MM.1S (cell line): ENCODE data around the gene KCNMB2.

Experiments
- DNase-seq: peaks from one replicate; pipeline ENCODE4 v3.0.0-alpha.2; 2015
- H2AFZ ChIP-seq: fragments of 300-600 bp; sonication (generic); 2 replicates; pipeline ENCODE4 v1.6.0; 2016; ENCODE audit warnings: antibody characterized with exemption, low read length
- H3F3A ChIP-seq: fragments of 300-600 bp; sonication (generic); 2 replicates; pipeline ENCODE4 v1.6.1; 2016; ENCODE audit warnings: mild to moderate bottlenecking, antibody characterized with exemption, low read length, moderate library complexity, mixed read lengths; ENCODE audit not compliant: insufficient read depth
- H3K27ac ChIP-seq: fragments of 300-600 bp; sonication (generic); 2 replicates; pipeline ENCODE4 v1.5.1; 2016; ENCODE audit warnings: mild to moderate bottlenecking, low read length
- H3K27me3 ChIP-seq: fragments of 300-600 bp; sonication (generic); replicated peaks from 2 replicates; pipeline ENCODE4 v1.6.0; 2016; ENCODE audit warnings: low read length; ENCODE audit not compliant: insufficient read depth
- H3K36me3 ChIP-seq: fragments of 300-600 bp; sonication (generic); replicated peaks from 2 replicates; pipeline ENCODE4 v1.6.1; 2016; ENCODE audit warnings: mild to moderate bottlenecking, low read length, mixed read lengths; ENCODE audit not compliant: insufficient read depth
- H3K4me1 ChIP-seq: fragments of 300-600 bp; sonication (generic); 2 replicates; pipeline ENCODE4 v1.6.1; 2016; ENCODE audit warnings: low read length, mixed read lengths
- H3K4me2 ChIP-seq: fragments of 300-600 bp; sonication (generic); 2 replicates; pipeline ENCODE4 v1.6.0; 2016; ENCODE audit warnings: low read depth, low read length
- H3K4me3 ChIP-seq: fragments of 300-600 bp; sonication (generic); 2 replicates; pipeline ENCODE4 v1.5.1; 2016; ENCODE audit warnings: low read length, mixed read lengths
- H3K79me2 ChIP-seq: fragments of 300-600 bp; sonication (generic); 2 replicates; pipeline ENCODE4 v1.6.1; 2016; ENCODE audit warnings: mixed run types, low read length, mixed read lengths
- H3K9ac ChIP-seq: fragments of 300-600 bp; sonication (generic); 2 replicates; pipeline ENCODE4 v1.6.1; 2016; ENCODE audit warnings: low read length, mixed read lengths
- H3K9me2 ChIP-seq: fragments of 300-600 bp; sonication (generic); replicated peaks from 2 replicates; pipeline ENCODE4 v1.6.1; 2016; ENCODE audit warnings: mild to moderate bottlenecking, low read length, mixed read lengths; ENCODE audit not compliant: insufficient read depth
- H3K9me3 ChIP-seq: fragments of 300-600 bp; sonication (generic); replicated peaks from 2 replicates; pipeline ENCODE4 v1.6.1; 2016; ENCODE audit warnings: mild to moderate bottlenecking, low read length, mixed read lengths; ENCODE audit not compliant: insufficient read depth
- H4K20me1 ChIP-seq: fragments of 300-600 bp; sonication (generic); 2 replicates; pipeline ENCODE4 v1.6.1; 2016; ENCODE audit warnings: mild to moderate bottlenecking, low read length, moderate library complexity, mixed read lengths; ENCODE audit not compliant: insufficient read depth
- EZH2 ChIP-seq: fragments of 300-600 bp; sonication (generic); optimal IDR thresholded peaks from 2 replicates; pipeline ENCODE3; 2017; ENCODE audit warnings: low read depth, mild to moderate bottlenecking, antibody characterized with exemption, low read length, mixed read lengths
- EZH2phosphoT487 ChIP-seq: fragments of 300-600 bp; sonication (generic); IDR thresholded peaks from 2 replicates; pipeline ENCODE4 v1.6.1; 2018; ENCODE audit warnings: antibody characterized with exemption, low read length
- TF ChIP-seq, protein P1 (sequence below): fragments of 300-600 bp; sonication (generic); IDR thresholded peaks from 2 replicates; pipeline ENCODE4 v1.5.1; 2016; ENCODE audit warnings: antibody characterized with exemption, low read length, mixed read lengths

Gene KCNMB2

DNA sequence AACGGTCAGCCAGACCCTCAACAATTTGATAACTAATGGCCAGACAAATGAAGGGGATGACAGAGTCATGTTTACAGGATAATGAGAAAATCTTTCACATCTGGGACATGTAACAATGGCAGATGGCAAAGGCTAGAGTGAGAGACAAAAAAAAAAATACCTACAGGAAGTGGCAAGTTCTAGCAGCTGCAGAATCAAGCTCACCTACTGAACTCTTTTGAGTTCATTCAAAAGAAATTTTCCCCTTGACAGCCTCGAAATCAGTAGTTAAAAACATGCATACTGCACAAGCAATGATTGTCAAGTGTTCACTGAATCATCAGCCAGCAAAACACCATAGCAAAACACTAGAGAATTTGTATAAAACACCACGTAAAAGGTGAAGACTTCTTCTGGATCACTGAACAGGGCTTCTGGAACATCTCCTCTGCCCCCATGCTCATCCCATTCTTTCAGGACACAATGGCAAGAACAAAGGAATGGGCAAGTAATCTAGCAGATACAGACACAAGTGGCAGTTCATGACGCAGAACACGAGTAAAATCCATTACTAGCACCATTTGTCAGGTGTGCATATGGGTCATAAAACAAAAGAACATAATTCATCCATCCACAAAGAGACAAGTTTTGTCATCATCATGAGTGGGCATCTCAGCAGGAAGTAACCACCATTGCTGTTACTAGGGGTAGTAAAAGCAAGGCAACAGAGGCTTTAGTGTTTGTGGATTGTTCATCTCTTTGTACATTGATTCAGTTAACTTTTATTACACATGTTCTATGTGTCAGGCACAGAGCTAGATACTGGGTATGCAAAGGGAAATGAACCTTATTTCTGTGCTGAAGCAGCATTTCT lies 13.8 kb upstream of the KCNMB2 start:
- peaks cover 31% of the 10 kb centered on the region for H3F3A ChIP-seq
- H3K4me1 ChIP-seq: peaks cover 54% of the 10 kb centered on the region
- no peaks in the 10 kb centered on the region for H3K79me2 ChIP-seq
- H3K27ac ChIP-seq: peak overlapping the region; percentile 58
- no peaks in the 10 kb centered on the region for H3K9me3 ChIP-seq
- H3K36me3 ChIP-seq: no peaks in the 10 kb centered on the region
- peak overlapping the region; percentile 35 for H2AFZ ChIP-seq
- TF ChIP-seq, protein P1, sequence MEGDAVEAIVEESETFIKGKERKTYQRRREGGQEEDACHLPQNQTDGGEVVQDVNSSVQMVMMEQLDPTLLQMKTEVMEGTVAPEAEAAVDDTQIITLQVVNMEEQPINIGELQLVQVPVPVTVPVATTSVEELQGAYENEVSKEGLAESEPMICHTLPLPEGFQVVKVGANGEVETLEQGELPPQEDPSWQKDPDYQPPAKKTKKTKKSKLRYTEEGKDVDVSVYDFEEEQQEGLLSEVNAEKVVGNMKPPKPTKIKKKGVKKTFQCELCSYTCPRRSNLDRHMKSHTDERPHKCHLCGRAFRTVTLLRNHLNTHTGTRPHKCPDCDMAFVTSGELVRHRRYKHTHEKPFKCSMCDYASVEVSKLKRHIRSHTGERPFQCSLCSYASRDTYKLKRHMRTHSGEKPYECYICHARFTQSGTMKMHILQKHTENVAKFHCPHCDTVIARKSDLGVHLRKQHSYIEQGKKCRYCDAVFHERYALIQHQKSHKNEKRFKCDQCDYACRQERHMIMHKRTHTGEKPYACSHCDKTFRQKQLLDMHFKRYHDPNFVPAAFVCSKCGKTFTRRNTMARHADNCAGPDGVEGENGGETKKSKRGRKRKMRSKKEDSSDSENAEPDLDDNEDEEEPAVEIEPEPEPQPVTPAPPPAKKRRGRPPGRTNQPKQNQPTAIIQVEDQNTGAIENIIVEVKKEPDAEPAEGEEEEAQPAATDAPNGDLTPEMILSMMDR: no peak
- TF ChIP-seq EZH2phosphoT487: no peak
- peak; percentile 94 for DNase-seq
- no peak overlapping the region for H3K4me3 ChIP-seq
- H3K27me3 ChIP-seq: no peaks in the 10 kb centered on the region
- peak overlapping the region; percentile 4; the same call in 1 of the 2 replicates for H3K4me2 ChIP-seq
- H3K9ac ChIP-seq: no peak overlapping the region
- no peaks in the 10 kb centered on the region for H4K20me1 ChIP-seq
- H3K9me2 ChIP-seq: no peaks in the 10 kb centered on the region

- H3K27me3 ChIP-seq: no peaks in the 10 kb centered on the region
- no peaks in the 10 kb centered on the region for H3K9me2 ChIP-seq
- H2AFZ ChIP-seq: no peak overlapping the region
- H3K4me2 ChIP-seq: no peak overlapping the region
- H3K79me2 ChIP-seq: no peaks in the 10 kb centered on the region
- peaks cover 30% of the 10 kb centered on the region for H3K4me1 ChIP-seq
- no peak overlapping the region for H3K27ac ChIP-seq
- no peak for DNase-seq
- no peaks in the 10 kb centered on the region for H3K36me3 ChIP-seq
- TF ChIP-seq EZH2 (no peak), EZH2phosphoT487 (no peak)
- TF ChIP-seq, protein P1: no peak
- peaks cover 3% of the 10 kb centered on the region for H3F3A ChIP-seq
- no peaks in the 10 kb centered on the region for H3K9me3 ChIP-seq
- no peaks in the 10 kb centered on the region for H4K20me1 ChIP-seq
- H3K4me3 ChIP-seq: no peak overlapping the region
- no peak overlapping the region for H3K9ac ChIP-seq
Measured at GRCh38 chr3:178525251-178525650, 11.0 kb upstream of the KCNMB2 start.

- Histone ChIP-seq H3K9me2 (no peaks in the 10 kb centered on the region), H2AFZ (no peak overlapping the region), H3K27me3 (no peaks in the 10 kb centered on the region), H3K4me2 (no peak overlapping the region), H3K4me1 (peaks cover 21% of the 10 kb centered on the region), H3K36me3 (no peaks in the 10 kb centered on the region), H3K27ac (no peak overlapping the region), H4K20me1 (no peaks in the 10 kb centered on the region), H3K79me2 (no peaks in the 10 kb centered on the region), H3F3A (no peaks in the 10 kb centered on the region; the same call in 1 of the 2 replicates), H3K4me3 (no peak overlapping the region), H3K9me3 (no peaks in the 10 kb centered on the region), H3K9ac (no peak overlapping the region)
- no peak for DNase-seq
- no peak for TF ChIP-seq EZH2phosphoT487
- no peak for TF ChIP-seq EZH2
- TF ChIP-seq, protein P1: no peak
Measured at GRCh38 chr3:178526291-178526690, 9.9 kb upstream of the KCNMB2 start.
